GM18870 (cell line): ENCODE data around the gene NEO1.

ENCODE experiments used
- ATAC-seq: cut with Tn5 transposase; IDR thresholded peaks from one replicate; pipeline ENCODE4 v1.9.1; 2021; ENCODE audit warnings: moderate library complexity; ENCODE audit not compliant: unreplicated experiment

NEO1 gene

GRCh38 chr15:73028031-73028430, 24.2 kb upstream of the NEO1 start:
- ATAC-seq, result no peak

GRCh38 chr15:73028831-73029451, 23.3 kb upstream of the NEO1 start:
- ATAC-seq, result no peak

GRCh38 chr15:73030122-73030679, 22.1 kb upstream of the NEO1 start:
- no peak for ATAC-seq

DNA sequence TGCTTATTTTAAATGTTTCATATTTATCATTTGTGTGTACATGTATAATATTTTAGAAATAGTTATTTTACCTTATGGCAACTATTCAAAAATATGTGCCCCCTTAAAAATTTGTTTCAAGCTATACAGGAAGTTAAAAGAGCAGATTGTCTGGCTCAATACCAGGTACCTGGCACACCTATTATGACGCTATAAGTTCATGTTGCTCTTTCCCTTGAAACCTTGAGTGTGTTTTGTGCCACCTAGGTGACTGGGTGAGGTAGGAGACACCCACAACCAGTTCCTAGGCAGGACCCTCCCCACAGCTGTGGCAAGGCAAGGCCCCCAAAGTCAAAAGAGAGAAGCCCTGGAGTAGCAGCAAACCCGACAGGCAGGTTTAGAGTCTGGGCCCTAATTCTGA, 20.6 kb upstream of the NEO1 start:
- no peak for ATAC-seq

DNA sequence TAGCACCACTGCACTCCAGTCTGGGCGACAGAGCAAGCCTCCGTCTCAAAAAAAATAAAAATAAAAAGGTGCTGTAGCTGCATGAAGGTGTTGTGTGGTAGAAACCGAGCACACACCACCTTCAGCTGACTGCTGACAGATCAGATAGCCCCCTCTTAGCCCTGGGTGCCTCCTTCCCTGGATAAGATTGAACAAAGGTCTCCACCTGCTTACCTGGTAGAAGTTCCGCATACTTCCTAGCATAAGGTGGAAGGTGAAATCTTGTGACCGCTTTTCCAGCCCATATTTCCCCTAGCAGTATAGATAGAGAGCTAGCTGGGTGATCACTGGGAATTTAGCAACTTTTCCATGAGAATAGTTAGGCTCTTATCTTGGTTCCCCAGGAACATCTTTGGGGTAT, 18.7 kb upstream of the NEO1 start:
- ATAC-seq, result no peak

GRCh38 chr15:73034221-73034620, 18.0 kb upstream of the NEO1 start:
- ATAC-seq, result no peak

- no peak for ATAC-seq
Observed at GRCh38 chr15:73035221-73035620, 17.0 kb upstream of the NEO1 start.

DNA sequence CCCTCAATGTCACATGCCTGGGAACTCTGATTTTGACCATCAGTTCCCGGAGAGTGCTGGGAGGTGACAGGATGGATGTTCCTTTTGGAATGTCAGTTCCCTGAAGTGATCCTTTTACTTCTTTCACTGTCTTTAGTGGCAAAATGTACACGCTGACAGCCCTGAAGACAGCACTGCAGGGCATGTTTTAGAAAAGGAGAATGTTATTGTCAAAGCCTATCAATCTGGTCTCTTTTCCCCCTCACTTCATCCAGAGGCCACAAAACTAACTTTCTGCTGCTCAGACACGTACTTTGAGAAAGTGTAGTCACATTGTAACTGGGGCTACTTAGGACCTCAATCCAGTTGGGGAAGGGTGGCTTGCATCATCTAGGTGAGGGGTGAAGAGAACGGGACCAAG, 14.0 kb upstream of the NEO1 start:
- ATAC-seq, result no peak

GRCh38 chr15:73046073-73046472, 6.2 kb upstream of the NEO1 start:
- no peak for ATAC-seq

DNA sequence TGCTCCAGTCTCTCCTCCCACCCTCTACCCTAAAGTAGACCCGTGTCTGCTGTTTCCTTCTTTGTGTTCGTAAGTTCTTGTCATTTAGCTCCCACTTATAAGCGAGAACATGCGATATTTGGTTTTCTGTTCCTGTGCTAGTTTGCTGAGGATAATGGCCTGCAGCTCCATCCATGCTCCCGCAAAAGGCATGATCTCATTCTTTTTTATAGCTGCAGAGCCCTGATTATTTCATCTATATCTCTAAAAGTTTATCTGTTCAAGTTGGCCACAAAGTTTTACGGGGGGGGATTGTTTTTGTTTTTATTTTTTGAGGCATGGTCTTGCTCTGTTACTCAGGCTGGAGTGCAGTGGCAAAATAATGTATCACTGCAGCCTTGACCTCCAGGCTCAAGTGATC, 4.4 kb upstream of the NEO1 start:
- ATAC-seq, result no peak

DNA sequence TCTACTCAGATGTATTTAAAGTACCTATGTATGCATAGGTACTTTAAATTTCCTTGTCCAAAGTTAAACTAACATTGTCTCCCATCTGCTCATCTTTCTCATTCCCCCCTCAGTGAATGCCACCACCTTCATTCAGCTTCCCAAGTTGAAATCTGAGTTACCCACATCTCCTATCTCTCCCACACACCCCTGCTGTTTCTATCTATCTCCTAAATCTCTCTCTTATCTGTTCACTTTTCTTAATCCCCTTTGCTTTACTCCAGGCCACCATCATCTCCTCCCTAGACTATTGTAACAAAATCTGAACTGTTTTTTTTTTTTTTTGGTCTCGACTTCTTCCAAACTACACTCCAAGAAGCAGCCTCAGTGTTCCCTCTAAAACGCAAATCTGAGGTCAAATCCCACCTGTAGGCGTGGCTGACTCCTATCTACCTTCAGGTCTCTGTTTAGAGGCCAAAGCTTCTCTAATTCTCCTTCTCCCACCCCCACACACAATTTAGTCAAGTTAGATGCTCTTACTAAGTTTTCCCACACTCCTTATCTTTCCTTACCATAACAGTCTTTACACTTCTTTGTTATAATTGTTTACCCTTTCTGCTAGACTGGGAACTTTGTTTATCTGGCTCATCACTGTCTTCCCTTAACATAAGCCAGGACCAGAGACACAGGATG, 3.5 kb upstream of the NEO1 start:
- ATAC-seq, result no peak

DNA sequence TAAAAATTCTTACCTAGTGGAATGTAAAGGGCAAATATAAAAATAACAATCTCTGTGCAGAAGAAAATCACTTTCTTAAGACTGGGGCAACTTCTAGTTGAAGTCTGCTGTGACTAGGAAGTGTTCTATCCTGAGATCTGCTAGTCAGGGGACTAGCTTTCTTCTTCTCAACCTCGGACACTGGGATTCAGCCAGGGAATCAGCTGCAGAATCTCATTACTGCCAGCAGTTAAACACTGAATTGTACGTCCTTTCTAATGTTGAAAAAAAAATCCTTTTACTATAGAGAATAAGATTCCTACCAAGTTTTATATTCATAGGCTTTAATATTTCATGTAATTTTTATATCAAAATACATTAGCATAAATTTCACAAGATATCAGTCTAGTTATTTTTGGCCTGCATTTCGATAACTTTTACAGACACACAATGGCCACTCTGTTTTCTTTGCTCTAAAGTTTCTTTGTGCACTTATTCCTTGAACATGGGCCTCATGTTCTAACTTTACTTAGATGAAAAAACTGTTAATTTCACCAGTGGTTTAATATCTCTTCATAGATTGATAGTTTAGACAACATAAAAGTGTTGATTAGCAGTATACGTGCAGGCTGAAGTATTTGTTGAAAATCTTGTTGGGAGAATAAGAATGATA, 2.6 kb upstream of the NEO1 start:
- ATAC-seq, result no peak

DNA sequence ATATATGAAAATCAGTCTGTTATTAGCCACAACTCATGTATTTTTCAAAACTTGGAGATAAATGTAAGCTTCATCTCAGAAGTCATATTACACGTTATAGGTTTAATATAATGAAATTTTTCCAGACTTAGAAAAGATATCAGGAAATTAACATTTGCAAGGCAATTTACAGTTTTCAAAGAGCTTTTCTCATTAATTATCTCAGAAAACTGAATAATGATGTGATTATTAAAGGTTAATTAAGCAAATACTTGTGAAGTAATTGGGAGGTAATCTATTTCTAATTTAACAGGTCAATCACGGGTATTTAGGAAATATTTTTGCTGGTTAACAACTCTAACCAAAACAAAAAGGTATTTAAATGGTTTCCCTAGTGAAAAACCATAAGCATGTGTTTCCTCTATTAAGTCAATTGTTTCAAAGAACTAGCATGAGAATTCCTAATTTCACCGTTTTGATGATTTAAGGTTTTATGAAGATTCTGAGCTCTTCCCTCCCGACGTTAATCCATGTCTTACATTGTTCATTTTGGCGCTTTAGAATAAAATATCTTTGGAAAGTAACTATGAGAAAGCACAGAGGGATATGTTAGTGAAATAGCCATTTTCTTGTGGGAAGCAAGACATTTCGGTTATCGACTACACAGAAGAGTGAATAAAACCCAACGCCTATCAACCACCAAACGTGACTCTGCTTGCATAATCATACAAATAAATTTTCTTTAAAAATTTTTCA, 1.5 kb upstream of the NEO1 start:
- no peak for ATAC-seq

DNA sequence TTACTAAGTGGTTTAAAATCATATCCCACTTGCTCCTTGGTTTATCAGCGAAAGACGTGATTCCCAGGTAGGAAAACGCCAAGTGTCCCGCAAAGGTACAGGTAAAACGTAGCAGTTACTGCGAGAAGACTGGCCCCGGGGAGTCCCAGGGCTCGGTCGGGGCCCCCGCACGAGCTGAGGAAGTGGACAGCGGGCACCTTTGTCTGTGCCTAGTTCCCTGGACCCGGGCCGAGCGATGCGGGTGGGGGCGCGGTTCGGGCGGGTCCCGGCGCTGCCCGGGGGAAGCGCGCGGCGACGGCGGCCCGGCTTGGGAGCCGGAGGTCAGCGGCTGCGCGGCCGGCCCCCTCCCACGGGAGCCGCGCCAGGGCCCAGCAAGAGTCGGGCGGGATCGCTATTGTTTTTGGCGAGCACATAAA, 864 bp upstream of the NEO1 start:
- no peak for ATAC-seq

DNA sequence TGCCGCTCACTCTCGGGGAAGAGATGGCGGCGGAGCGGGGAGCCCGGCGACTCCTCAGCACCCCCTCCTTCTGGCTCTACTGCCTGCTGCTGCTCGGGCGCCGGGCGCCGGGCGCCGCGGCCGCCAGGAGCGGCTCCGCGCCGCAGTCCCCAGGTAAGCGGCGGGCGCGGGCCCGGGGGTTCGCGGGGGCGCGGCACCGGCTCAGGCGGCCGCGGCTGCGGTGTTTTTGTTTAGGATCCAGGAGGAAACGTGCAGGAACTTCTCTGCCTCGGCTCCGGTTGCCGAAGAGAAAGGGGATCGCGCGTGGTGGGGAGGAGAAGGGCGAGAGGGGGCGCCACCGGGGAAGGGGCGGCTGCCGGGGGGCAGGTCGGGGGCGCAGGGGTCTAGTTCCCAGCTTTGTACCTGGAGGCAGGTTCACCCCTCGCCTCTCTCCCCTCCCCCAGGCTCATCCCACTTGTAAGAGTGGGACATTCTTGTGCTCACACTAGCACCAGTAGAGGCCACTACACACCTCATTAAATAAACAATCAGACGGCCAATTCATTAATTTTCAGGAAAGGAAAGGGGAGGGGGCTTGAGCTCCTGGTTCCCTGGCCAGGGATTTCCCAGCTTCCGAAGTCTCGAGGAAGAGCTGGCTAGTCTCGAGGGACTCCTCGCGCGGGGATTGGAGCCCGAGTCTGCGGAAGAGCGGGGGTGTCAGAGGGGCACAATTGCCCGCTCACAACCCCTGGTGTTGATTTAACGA, 562 bp downstream of the NEO1 start:
- no peak for ATAC-seq

- ATAC-seq, result no peak
Observed at GRCh38 chr15:73053398-73053723, 1.1 kb downstream of the NEO1 start.

DNA sequence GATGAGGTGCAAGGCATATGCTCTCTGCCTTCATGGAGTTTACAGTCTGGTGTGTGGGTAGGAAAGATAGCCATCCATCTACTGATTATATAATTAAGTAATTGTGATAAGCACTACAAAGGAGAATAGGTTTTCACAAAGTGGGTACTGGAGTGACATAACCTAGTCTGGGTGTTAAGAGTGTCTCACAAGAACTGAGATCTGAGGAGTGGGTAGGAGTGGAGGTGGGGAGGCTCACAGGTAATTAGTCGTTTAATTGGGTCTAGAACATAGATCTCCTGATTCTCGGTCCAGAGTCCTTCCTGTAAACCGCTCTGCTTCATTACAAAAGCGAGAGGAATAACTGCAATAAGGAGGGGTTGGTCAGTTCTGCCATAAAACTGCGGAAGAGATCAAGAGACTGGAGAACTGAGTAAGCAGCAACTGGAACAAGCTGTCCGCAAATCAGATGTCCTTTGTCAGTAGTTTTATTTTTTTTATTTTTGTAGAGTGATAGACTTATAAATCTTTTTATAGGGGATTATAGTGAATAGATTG, 2.2 kb downstream of the NEO1 start:
- ATAC-seq, result no peak

GRCh38 chr15:73056460-73056859, 4.2 kb downstream of the NEO1 start:
- no peak for ATAC-seq

DNA sequence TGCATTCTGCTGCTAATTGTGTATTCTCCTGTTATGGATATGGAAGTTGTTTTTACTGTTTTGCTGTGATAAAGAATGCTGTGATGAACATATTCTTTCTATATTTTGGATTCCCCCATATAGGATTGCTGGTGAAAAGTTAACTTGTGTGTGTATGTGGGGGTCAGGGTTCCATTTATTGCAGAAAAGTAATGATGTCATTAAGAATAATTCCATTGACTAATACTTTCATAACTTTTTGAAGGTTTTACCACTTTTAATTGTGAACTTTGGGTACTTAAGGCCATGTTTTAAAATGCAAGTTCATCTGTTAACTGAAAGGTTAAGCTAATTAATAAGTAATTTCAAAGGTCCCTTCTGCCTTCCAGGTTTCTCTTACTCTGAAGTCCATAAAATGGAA, 6.2 kb downstream of the NEO1 start:
- no peak for ATAC-seq

DNA sequence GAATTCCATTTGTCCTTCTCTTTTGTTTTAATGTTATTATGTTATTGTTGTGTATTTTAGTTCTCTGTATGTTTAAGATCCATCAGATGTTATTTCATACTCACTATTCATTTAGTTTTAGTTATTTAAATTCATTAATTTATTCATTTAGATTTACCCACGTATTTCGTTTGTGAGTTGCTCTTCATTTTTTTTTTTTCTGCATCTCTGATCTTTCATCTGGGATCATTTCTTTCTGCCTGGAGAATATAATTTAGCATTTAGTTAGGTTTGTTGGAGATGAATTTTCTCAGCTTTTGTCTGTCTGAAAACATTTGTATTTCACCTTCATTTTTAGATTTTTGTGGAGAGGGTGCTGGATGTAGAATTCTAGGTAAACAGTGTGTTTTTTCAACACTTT, 12.9 kb downstream of the NEO1 start:
- ATAC-seq, result no peak

DNA sequence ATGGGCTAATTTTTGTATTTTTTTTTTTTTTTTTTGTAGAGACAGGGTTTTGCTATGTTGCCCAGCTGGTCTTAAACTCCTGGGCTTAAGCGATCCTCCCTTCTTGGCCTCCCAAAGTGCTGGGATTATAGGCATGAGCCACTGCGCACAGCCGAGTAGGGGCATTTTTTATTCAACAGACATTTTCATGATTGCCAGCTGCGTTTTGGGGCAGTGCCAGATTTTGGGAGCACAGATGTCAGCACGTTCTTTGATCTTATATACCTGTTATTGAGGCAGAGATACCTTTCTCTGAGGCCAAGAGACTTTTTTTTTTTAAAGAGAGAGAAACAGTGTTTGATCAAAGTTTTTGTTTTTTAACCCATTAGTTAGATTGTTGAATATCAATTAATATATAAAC, 16.8 kb downstream of the NEO1 start:
- ATAC-seq, result no peak
